Loucy (cell line): Measurements from ENCODE around the gene IRF7.

Source experiments
- CTCF ChIP-seq: fragments of 200-600 bp; sonication (generic); conservative IDR thresholded peaks from 2 replicates; pipeline ENCODE4 v1.5.1; 2014; ENCODE audit warnings: mild to moderate bottlenecking, antibody characterized with exemption, low read length
- EZH2phosphoT487 ChIP-seq: fragments of 200-600 bp; IDR thresholded peaks from 2 replicates; pipeline ENCODE4 v1.6.1; 2018; ENCODE audit warnings: antibody characterized with exemption, mild to moderate bottlenecking, moderate library complexity, borderline replicate concordance

GRCh38 chr11:655036-655726 lies 39.4 kb upstream of the IRF7 start:
- no peak for TF ChIP-seq CTCF
- TF ChIP-seq EZH2phosphoT487, result no peak
